ENCODE results near the gene TPRN.

Gene TPRN

DNA sequence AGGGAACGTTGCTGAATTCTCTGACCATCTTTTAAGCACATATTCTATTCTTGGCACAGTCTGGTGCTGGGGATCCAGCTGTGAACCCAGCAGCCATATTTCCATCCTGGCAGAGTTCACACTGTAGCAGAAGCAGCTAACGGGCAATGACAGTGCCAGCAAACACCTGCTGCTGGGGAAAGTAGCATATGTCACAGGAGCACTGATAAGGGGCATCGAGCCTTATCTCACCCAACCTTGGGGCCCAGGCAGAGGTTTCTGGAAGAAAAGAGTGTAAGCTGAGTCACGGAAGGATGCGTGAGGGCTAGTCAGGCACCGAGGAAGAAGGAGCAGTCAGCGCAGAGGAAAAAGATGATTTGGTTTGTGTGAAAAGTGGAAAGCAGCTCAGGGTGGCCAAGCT lies 6.1 kb upstream of the TPRN start:
- DNase-seq: no peak

DNA sequence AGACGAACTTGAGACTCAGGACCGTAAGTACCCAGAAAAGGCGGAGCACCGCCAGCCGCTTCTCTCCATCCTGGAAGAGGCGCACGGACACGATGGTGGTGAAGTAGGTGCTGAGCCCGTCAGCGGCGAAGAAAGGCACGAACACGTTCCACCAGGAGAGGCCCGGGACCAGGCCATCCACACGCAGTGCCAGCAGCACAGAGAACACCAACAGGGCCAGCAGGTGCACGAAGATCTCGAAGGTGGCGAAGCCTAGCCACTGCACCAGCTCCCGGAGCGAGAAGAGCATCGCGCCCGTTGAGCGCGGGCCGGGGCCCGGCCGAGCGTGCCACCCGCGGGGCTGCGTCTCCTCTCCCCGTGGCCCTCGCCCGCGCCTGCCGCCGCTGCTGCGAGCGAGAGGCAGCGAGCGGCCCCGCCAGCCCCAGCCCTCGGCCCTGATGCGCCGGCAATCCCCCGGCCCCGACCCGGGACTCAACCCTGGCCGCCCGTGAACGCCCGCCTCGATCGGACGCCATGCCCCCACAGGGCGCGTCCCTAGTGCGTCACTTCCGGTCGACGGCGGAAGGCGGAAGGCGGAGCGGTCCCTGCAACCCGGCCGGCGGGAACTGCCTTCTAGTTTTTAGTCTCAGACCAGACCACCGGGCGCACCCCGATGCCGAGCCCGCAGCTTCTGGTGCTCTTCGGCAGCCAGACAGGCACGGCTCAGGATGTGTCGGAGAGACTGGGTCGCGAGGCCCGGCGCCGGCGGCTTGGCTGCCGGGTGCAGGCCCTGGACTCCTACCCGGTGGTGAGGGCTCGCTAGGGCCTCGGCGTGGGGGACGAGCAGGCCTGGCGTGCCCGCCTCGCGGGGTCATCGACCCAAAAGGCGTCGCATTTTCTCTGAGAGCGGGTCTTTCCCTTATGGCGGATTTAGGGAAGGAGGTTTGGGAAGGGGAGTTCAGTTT lies 4.9 kb upstream of the TPRN start, which contains the start of the genes NDOR1 and TMEM203:
TSS of gene NDOR1 (plus strand) at position 575 of the 944 bp plus-strand sequence. CDS start at position 653, 78 bp downstream.
TSS of gene TMEM203 (minus strand) at position 523 of the 944 bp plus-strand sequence. CDS start at position 289, 234 bp downstream.
- DNase-seq: peak; percentile 56

DNA sequence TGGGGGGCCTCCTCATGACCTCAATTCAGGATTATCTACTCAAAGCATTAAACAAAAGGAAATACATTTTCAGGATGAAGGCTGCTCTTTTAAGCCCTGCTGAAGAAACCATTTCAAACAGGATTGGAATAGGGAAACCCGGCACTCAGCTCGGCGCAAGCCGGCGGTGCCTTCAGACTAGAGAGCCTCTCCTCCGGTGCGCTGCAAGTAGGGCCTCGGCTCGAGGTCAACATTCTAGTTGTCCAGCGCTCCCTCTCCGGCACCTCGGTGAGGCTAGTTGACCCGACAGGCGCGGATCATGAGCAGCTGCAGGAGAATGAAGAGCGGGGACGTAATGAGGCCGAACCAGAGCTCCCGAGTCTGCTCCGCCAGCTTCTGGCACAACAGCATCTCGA lies 4.2 kb upstream of the TPRN start:
- no peak for DNase-seq

DNA sequence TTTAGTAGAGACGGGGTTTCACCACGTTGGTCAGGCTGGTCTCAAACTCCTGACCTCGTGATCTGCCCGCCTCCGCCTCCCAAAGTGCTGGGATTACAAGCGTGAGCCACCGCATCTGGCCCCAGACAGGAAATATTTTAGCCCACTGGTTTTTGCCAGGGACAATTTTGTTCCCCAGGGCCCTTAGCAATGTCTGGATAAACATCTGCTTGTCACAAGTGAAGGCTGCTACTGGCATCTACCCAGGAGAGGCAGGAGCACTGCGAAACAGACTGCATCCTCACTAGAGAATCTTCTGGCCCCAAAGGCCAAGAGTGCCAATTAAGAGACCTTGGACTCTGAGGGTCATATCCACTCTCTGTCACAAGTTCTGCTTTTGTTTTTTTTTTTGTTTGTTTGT lies 2.4 kb upstream of the TPRN start:
- DNase-seq: no peak

DNA sequence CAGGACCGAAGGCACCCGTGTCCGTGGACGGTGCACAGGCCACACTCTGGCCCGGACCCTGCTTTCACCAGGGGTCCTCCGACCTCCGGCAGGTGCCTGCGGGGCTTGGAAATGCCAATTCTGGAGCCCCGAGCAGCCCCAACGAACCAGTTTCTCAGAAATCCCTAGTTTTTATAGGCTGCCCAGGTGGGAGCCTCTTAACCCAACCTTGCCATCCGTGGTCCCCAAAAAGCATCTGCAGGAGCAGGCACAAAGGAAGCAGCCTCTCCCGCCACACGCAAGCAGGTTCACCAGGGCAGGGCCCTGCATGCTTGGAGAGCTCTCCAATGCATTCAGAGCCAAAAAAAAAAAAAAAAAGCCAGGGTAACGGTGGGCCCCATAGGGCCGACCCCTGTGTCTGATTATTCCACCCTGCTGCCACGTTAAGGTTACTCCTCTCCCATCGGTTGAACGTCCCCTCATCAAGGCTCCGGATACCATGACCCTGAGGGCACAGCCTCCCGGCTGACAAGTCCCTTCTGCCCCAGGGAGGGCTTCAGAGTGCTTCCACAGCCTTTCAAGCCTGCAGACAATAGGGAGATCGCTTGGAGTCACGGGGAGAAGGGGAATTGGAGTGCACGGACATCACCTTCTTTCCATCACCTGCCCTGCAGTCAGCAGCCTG lies 796 bp upstream of the TPRN start:
- DNase-seq: no peak

DNA sequence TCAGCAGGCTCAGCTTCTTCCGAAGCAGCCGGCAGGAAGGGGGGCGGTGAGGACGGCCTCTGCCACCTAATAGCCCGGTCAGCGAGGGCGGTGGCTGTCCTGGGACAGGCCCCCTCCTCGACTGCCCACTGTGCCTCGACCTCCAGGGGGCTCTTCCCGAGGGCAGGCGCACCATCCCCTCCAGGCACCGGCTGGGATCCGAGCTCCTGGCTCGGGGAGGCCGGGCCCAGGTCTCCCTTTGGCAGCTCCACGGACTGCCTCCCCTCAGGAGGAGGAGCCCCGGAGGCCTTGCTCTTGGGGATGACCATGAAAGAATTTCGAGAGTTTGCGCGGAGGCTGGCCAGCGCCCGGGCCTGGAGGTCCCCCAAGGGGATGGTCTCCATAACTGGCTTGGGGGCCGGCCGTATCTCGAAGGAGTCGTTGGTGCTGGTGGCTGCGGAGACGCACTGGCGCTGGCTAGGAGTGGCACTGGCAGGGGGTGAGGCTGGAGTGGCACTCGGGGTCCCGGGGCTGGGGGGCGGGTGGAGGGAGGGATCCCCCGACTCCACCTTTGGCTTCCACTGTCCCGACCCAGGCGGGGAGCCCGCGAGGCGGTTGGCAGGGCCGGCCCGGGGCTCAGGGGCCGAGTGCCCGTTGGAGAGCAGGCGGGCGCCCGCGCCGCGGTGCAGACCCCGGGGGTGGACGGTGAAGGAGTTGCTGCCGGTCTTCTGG lies 975 bp downstream of the TPRN start:
- no peak for DNase-seq

DNA sequence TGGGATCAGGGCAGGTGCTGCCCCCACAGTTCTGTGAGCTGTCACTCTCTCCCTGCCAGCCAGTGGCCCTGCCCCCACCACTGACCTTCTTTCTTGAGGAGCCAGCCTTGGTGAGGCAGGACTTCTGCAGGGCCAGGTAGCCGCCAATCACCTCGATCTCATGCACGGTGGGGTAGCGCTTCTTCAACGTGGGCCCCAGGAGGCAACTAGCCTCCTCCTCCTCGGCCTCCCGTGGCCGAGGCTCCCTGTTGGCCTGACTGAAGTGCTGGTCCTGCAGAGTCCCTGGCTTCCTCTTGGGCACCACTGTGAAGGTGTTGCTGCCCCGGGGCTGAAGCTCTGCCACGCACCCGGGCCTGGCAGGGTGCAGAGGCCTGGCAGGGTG lies 1.6 kb downstream of the TPRN start:
- DNase-seq: no peak

DNA sequence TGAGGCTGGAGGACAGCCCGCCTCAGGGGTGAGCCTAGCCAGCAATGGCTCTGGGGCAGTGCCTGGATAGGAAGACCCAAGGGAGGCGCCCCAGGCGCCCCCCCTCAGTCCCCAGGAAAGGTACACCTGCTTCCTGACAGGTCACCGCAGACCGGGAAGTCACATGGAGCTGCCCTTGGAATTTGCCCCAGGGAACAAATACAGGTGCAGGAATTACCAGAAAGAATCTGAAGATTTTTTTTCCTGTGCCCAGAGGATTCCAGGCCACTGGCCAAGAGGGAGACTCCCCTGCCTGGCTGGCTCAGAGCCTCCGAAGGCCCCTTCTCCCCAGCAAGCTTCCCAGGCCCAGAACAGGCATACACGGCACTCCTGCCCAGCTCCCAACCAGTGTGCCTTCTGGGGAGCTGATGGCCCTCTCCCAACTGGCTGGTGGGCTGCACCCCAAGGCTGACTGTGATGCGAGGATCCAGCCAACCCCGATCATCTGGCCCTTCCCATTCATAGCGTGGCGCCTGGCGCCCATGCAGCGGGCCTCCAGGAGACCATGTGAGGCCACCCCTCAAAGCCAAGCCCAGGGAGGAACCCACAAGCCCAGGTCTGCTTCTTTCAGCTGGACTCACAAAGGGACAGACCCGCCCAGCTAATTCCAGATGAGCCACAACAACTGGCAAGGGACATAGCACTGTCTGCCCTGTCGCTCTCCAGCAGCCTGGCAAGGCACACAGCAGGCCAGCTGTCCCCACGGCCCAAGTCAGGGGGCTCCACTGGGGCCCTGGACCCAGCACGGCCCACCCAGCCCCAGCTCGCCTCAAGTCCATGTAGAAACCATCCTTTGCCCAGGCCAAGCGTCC lies 2.3 kb downstream of the TPRN start:
- no peak for DNase-seq

DNA sequence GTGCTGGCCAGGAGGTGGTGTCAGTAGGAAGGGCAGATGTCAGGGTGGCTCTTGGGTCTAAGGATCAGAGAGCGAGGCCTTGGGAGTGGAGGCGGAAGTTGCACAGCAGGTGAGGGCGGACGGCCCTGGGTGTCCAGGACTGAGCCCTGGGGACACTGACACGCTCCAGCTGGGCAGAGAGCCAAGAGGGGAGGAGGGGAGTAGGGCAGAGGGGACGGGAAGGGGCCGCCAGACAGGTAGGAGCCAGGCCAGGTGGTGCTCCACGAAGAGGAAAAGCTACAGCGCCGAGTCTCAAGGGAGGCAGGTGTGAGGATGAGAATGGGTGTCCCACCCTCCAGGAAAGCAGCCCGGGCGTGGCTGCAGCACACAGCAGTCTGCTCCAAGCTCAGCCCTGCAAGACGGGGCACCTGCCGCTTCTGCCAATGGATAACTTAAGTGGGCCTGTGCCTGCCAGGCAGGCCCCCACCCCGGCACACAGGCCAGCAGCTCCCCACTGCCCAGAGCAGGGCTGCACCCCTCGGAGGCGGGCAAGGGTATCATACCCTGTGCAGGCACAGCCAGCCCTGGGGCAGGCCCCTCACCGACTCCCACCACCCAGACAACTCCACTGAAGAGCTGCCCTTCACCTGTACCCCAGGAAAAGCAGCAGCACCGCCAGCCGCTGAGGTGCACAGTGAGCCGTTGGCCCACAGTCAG lies 4.9 kb downstream of the TPRN start:
- DNase-seq: peak; percentile 96

DNA sequence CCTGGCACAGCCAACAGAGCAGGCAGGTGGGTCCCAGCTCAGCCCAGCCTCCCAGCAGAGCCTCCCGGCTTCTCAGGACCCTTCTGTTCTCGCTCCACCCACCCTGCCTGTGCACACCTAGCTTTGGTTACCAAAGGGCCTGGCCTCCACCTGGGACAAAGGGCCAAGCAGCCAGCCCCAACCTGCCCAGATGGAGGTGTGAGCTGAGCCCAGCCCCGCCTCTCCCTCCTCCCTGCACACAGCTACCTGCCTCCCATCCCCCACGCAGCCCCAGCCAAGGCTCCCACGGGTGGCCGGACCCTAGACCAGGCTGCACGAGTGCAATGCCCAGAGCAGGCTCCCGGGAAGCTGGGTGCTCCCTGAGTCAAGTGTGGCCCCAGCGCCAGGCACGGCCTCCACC lies 5.6 kb downstream of the TPRN start:
- peak; percentile 78 for DNase-seq

DNA sequence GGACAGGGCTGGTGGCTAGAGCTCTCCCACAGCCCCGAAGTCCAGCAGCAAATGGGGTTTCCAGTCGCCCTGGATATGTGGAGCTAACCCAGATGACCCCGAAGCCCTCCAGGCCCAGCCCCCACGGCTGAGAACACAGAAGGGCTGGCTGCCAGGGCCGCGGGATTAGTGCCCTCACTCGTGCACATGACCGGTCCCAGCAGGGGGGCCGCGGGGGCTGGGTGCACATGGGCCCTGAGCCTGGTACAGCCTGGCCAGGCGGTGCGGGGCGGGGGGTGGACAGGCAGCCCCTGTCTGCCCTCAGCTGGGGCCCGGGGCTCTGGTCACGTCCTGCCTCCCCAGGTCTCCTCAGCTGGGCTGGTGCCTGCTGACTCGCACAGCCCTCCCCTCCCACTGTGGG lies 6.2 kb downstream of the TPRN start:
- no peak for DNase-seq

DNA sequence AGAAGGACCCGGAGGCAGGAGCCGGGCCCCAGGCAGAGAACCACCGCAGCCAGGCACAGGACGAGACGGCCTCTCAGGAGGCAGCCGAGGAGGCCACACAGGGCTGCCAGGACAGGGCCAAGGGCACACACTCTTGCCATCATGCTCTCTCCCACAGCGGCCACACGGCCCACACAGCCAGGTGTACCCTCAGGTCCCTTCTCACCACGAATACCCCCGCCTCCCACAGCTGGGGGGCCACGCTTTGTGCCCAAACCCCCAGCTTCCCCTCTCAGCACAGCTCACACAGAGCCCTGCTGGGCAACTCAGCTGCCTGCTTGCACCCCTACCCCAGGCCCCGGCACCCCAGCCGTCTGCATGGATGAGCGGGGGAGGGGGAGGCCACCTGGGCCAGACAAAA lies 6.8 kb downstream of the TPRN start:
- no peak for DNase-seq

DNA sequence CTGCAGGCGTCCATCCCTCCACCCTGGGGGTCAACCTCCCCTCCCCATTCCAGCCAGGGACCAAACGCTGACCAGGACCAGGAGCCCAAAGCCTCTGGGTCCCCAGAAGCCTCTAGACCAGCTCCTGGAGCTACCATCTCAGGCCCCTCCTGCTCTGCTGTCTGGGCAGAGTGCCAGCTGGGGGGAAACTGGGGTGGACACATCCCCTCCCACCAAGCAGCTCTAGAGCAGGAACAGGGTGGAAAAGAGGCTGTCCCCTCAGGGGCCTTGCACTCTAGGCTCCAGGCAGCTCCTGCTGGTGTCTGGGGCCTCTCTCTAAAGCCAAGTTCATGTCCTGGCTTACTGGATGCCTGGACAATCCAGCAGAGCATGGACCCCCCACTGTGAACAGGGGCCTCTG lies 7.7 kb downstream of the TPRN start:
- DNase-seq: no peak

DNA sequence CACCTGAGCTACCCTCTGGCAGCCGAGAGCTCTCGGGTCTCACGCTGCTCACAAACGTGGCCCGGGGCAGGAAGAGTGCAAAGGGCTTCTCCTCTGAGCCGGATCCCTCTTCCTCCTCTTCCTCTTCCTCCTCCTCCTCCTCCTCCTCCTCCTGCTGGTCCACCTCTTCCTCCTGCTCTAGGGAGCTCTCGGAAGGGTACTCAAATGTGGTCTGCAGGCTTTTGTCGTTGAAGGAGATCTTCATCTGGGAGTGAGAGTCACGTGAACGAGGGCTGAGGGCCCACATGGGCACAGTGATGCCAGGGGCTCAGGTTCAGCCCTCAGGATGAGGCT lies 8.1 kb downstream of the TPRN start:
- DNase-seq: no peak

DNA sequence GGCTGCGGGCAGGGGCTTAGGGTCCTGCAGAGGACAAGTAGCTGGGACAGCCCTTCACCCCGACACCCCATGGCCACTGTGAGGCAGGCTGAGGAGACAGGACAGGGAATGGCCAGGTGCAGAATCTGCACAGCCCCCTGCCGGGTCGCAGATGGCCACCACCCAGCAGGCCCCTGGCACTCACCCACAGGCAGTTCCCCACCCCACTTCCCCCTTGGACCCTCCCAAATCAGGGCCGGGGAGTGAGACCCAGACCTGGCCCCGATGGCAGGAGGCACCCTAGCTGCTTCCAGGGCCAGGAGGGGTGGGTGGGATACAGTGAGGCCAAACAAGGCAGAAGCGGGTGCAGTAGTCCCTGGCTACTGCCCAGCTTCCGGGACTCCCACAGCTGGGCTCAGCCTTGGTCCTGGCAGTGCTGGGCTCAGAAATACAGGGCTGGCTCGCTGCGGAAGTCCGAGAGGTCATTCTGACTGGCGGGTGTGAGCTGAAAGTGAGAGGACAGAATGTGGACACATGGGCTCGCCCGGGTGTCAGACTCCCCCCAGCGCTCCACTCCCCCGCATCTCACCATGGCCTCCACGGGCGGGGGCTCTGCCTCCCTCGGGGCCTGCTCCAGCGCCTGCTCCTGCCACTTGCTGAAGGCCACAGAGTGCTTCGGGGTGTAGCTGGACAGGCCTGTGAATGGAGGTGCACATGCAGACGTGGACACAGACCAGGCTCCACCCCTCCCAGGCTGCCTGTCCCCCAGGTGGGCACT lies 8.7 kb downstream of the TPRN start:
- DNase-seq: no peak

DNA sequence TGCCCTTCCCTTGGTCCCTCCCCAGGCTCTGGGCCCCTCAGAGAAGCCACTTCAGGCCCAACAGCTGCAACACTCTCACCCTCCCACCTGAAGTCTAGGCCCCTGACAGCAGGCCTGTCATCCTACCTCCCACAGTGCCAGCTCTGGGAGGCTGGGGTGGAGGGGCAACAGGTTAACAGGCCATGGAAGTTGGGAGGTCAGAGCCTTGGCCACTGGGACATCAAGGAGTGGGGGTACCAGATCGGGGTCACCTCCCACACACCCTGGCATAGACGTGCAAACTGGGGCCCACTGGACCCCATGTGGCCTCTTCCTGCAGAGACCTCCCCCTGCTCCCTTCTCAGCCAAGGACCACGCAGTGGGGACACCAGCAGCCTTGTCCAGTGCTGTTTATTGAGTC lies 9.3 kb downstream of the TPRN start:
- DNase-seq: no peak

DNA sequence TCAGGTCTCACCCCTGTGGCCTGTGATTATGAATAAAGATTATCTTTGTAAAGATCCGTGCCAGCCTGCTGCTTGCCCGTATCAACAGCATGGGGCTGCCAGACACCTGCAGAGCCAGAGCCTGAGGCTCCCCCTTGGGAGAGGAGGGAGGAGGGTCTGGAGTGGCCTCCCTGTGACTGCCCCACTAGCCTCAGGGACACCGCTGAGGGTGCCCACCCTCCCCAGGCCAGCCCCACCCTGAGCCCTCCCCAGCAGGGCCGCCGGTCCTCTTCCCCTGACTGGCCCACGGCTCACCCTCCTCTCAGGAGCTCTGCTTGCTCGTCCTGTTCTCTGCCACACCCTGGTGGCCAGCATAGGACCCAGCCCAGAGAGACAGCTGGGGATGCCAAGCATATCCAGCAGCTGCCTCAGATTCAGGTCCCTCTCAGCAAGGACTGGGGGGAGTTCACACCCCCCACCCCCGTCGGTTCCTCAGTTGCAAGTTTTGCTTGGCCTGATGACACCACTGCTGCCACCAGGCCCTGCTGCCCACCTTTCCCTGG lies 10.2 kb downstream of the TPRN start:
- no peak for DNase-seq

DNA sequence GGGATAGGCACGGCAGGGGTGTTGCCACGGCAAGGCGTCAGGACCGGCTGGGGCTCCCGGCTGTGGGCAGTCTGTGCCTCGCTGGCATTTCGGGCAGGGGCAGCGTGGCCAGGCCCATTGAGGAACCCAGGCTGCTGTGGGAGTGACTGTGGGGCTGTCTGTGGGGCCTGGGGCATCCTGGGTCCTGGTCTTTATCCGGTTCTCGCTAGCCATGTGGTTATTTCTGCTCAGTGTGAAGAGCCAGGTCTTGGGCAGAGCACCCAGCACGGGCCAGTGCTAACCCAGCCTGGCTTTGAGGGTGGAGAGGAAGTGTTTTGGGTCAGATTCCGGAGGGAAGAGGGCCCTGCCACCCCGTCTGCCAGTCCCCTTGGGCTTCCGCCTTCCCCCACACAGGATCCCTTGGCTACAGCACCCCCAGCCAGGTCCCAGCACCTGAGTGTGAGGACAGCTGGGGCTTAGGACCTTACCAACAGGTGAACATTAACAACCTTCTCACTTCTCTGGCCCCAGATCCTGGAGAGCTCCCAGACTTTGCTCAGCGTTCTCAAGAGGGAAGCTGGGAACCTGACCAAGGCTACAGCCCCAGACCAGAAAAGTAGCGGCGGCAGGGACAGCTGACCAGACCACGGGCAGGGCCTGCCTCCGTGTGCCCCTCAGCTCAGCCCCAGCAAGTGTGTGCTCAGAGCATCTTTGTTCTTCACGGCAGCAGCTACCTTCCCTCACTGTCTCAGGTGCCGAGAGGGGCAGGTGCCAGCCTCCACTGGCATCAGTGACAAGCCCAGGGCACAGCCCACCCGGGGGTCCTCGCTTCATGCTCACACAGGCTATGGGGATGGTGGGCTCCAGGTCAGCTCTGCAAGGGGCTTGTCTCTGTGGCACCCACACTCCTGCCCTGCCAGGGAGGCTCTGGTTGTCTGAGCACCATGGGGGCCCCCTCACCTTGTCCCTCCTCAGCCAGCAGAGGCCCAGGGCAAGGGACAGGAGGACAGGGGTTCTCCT lies 10.9 kb downstream of the TPRN start:
- DNase-seq: no peak

DNA sequence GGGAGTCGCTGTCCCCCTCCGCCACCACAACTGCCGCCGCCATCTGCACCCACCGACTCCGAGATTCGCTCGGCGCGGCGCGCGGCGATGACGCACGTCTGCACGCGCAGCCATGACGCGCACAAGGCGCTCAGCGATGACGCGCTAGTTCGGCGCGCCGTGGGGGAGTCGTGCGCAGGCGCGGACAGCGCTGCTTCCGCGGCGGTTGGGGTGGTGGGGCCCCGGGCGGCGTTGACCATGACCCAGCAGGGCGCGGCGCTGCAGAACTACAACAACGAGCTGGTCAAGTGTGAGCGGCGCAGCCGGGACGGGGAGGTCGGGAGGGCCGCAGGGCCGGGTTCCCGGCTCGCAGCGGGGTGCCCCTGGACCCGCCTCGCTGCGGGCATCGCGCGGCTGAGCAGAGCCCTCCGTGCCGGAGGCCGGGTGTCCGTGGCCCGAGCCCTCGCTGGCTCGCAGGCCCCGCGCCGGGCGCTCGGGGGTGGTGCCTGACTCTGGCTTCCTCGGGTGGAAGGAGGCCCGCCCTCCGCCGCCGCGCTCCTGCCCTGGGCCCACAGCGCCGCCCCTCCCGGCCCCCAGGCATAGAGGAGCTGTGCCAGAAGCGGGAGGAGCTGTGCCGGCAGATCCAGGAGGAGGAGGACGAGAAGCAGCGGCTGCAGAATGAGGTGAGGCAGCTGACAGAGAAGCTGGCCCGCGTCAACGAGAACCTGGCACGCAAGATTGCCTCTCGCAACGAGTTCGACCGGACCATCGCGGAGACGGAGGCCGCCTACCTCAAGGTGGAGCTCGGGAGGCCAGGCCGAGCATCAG lies 11.8 kb downstream of the TPRN start, which contains the start of the genes ANAPC2 and SSNA1:
TSS of gene ANAPC2 (minus strand) at position 71 of the 807 bp plus-strand sequence. CDS start at position 43, 28 bp downstream.
TSS of gene SSNA1 (plus strand) at position 187 of the 807 bp plus-strand sequence. CDS start at position 238, 51 bp downstream.
- DNase-seq: peak; percentile 73
